ENCODE results near the gene STMND1.

DNA sequence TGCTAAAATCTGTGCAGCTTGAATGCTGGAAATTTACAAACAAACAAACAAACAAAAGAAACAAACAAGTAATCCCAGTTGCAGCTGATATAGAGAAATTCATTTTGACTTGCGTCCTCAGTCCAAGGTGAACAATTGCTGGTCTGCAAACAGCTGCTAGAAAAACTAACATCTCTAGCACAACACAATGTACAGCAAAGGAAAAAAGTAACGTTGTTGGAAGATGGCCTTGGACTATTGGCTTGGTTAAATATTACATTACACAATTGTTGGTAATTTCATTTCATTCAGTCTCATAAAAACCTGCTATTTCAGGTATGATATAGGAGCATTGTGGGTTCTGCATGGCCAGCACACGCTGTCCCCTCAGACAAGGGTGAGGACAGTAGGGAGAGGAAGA, 50.0 kb downstream of the STMND1 start:
- TF ChIP-seq, protein P1, sequence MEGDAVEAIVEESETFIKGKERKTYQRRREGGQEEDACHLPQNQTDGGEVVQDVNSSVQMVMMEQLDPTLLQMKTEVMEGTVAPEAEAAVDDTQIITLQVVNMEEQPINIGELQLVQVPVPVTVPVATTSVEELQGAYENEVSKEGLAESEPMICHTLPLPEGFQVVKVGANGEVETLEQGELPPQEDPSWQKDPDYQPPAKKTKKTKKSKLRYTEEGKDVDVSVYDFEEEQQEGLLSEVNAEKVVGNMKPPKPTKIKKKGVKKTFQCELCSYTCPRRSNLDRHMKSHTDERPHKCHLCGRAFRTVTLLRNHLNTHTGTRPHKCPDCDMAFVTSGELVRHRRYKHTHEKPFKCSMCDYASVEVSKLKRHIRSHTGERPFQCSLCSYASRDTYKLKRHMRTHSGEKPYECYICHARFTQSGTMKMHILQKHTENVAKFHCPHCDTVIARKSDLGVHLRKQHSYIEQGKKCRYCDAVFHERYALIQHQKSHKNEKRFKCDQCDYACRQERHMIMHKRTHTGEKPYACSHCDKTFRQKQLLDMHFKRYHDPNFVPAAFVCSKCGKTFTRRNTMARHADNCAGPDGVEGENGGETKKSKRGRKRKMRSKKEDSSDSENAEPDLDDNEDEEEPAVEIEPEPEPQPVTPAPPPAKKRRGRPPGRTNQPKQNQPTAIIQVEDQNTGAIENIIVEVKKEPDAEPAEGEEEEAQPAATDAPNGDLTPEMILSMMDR (IDR thresholded peaks at IDR 0.05) = no peak
- TF ChIP-seq POLR2A (IDR thresholded peaks at IDR 0.05) = no peak
